NCI-H187 treated with DMSO at 0.1 percent for 48 hours (cell line): Measurements from ENCODE around the gene MPI.
A peak's percentile ranks its signal among the peaks of the same experiment; 100 is the strongest.

ENCODE experiments used
- DNase-seq: peaks from one replicate; lab custom pipeline; 2025; lab: John Stamatoyannopoulos, UW

MPI gene

DNA sequence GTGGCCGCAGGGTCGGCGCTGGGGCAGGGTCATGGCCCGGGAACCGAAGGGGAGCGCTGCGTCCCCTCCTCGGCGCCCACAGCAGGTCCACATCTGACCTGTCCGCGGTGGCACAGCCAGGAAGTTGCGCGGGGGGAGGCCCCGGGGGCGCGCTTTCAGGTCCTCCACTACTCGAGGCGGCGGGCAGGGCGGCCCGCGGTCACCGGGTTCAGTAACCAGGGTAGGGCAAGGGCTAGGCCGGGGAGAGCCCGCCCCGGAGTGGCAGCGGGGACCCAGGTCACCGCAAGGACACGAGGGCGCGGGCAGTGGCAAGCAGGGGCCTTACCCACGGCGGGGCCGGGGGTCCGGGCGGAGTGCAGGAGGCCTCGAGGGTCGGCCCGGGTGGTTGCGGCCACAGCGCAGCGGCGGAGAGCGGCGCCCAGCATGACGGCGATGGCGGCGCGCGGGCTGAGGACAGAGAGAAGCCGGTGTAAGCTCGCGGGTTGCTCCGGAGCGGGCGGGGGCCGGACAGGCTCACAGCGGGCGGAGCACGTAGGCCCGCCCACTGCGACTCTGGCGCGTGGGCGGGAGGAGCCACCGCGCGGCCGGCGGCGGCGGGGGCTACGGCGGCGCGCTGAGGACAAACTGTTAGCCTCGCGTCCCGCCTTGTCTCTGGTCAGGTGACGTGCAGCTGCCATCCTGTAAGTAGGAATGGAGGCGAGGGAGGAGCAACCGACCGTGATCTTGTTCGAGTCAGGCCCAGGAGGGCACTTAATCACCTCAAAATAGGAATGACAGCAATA is 47.9 kb downstream of the MPI start, which contains the start of gene COX5A:
Gene COX5A (minus strand): TSS at position 484 of the 782 bp plus-strand sequence. CDS start 59 bp downstream, at position 425.
- peak; percentile 69 for DNase-seq

DNA sequence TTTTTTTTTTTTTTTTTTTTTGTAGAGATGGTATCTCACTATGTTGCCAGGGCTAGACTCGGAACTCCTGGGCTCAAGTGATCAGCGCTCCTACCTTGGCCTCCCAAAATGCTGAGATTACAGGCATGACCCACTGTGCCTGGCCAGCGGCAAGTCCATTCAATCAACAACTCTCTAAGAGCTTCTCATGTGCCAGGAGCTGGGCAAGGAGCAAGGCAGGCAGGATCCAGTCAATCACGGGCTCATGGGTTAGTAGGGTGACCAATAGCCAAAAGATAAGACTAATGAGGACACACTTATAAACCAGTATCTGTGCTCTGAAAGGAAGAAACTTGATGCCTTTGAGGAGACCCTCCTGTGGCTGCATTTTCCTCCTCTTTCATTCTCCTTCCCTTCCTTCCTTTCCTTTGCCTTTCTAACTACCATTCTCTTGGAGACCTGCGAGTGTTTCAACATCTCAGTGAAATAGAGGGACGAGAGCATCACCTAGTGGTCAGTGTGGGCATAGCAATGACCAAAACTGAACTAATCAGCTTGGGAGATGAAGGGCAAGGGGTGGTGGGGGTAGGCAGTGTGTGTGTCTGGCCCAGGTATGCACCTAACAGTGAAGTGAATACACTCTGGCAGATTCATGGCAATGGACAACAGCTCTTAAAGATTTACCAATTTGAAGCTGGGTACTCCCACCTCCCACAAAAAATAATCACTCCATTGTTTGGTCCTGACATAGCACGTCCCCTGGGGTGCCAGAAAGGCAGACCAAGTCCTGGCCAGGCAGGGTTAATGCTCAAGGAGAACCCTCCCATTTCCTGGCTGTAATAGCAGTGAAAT is 60.5 kb downstream of the MPI start:
- no peak for DNase-seq

DNA sequence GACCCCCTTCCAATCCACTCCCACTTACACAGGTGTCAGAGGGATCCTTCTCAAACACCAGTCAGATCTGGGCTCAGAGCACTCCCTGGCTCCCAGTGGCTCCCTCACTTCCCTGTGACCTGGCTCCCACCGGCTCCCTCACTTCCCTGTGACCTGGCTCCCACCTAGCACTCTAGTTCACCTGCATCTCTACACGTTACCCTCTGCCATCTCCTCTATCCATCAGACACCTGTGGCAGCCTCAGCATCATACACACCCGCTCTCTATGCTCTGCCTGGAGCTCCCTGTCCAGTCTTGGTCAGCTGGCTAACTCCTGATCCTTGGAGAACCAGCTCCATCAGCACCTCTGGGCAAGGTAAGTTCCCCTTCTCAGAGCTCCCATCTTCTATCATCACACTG is 61.2 kb downstream of the MPI start:
- DNase-seq = no peak
